Testis (tissue), 2 donors: ENCODE results near the gene PXK.

ENCODE experiments used
- CTCF ChIP-seq, 3 experiments: fragments of 450-650 bp in 2 of 3; fragments of 200-600 bp in 1 of 3; sonication (generic) in 1 of 3; IDR thresholded peaks; one replicate each; pipeline ENCODE4 v1.5.1; 2016 to 2019; ENCODE audit warnings: antibody characterized with exemption in 3 of 3, mild to moderate bottlenecking in 2 of 3, moderate library complexity in 1 of 3
- POLR2A ChIP-seq: fragments of 450-650 bp; IDR thresholded peaks from one replicate; pipeline ENCODE4 v1.6.1; 2017; ENCODE audit warnings: antibody characterized with exemption, mild to moderate bottlenecking, moderate library complexity

GRCh38 chr3:58474967-58475578, 142.4 kb downstream of the PXK start:
- no peak for TF ChIP-seq CTCF (IDR thresholded peaks at IDR 0.05)
- TF ChIP-seq POLR2A: no peak
